Epidermal melanocyte (primary cell): ENCODE measurements around the gene CELF2.

ENCODE experiments used
- DNase-seq: peaks from one replicate; pipeline ENCODE4 v3.0.0; 2011; ENCODE audit warnings: low spot score; ENCODE audit not compliant: insufficient read length

CELF2 gene

DNA sequence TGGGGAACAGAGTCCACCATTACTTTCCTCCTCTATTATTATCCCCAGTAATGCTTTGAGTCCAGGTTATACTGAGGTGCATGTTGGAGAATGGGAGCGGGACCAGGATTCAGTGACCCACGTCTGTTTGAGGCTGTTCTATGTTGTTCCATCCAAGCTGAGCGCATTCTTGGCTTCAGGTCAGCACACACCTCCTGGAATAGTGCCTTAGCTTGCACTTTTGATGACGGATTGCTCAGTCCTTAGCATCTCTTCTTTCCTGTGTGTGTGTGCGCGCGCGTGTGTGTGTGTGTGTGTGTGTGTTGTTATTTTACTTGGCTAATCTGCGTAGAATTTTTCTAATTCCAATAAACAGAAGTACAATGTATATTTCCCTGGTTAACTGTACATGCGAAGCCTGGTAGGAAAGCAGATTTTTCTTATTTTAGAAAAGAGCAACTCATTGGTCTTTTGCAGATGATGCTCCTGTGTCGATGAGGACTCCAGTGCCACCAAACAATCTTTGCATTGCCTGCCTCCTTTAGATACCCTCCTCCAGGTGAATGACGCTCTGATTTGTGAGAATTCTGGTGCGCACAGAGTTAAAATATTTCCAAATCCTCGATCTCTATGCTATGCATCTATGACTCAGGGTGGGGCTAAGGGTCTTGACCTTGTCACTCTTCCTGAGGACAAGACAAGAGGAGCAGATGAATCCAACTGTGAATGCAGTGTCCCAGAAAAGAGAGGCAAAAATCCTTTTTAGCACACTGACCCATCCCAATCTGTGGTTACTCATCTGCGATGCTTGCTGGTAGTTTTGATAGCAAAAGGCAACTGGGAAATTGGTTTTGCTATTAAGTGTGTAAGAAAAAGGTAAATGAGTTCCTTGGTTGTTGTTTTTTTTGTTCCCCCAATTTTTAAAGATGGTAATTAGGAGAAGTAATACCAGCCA lies 13.3 kb upstream of the CELF2 start:
- DNase-seq = no peak

GRCh38 chr10:11005725-11006427 lies 11.8 kb upstream of the CELF2 start:
- DNase-seq = no peak

GRCh38 chr10:11006428-11006825 lies 11.2 kb upstream of the CELF2 start:
- no peak for DNase-seq

- no peak for DNase-seq
These were observed 10.1 kb upstream of the CELF2 start for GRCh38 chr10:11007476-11008020.

GRCh38 chr10:11009471-11010308 lies 8.0 kb upstream of the CELF2 start:
- DNase-seq = no peak

DNA sequence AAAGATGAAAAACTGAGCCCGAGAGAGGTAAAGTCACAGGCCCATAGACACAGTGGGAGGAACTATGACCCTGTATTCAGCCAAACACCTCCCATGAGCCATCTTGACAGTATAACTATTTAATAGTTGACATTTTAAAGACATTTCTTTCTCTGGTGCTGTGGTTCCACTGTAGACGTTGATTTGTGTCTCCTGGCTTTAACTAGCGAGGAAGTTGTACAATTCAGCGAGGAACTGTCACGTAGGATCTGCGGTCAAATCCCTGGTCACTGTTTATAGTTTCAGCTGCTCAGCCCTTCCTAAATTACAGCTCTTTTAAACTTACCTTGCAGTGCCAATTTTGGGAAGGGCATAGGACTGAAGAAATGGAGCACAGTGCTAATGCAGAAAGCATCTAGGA lies 7.1 kb upstream of the CELF2 start:
- DNase-seq = no peak

DNA sequence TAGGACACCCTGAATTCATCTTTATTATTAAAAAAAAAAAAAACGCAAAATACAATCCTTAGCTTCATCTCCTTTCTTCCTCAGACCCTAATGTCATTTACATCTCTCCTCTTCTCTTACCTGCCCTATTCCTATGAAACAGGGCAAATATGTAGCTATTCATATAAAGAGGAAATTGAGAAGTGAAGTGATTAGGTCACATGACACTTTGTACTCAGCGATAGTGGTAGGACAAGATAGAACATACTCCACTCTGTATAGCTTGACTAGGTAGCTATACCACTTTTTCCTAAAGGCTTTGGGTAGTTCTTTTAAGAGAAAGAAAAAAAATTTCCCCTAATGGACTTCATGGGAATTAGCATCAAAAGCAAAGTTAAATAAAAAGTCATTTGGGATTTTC lies 6.2 kb upstream of the CELF2 start:
- no peak for DNase-seq

DNA sequence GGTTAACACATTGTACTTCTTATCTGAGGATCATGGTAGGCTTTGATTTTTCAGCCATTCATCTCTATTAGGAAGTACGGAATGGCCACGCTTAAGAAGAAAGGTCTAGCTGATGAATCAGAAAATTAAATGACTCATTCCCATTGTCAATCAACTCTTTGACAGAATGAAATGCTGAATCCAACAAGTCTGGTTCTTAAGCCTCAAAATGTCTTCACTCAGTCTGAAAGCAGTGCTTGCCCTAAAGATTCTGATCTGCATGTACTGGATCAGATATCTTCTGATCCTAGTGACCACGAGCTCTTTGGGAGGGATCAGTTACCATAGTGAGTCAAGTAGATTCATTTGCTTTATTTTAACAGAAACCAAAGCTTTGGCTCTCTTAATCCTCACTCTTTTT lies 5.7 kb upstream of the CELF2 start:
- no peak for DNase-seq

DNA sequence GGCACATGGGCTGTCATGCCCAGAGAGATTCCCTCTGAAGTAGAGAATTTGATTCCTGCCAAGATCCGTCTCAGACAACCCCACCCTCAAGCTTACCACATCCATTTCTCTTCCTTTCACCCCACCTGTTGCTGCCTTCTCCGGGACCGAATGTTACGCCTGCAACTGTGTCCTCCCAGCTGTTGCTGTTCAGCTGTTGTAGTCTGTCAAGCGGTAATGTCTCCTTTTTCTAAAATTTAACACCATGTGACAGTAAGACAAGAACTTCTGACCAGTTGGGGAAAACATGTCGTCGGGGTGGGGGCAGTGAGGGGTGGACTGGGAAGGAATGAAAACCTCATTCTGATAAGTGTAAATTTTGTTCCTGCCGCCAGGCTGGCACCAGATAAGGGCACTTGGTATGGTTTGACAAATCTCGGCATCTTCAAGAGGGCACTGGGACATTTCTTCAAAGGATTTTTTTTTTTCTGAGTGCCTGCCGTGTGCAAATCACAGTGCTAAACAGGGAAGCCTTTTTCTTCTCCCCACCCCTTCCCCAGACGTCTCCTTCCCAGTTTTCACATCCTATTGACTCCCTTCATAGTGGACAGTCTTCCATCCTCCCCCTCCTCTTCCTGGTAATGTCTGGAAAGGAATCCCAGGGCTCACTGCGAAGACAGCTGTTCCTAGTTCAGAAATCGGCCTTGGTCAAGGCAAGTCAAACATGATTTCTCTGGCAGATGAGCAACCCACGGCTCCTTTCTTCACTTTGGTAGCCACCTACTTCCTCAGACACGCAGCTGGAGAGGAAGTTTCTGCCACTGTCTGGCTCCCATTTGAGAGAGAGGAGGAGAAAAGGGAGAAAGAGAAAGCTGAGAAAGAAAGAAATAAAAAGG lies 5.0 kb upstream of the CELF2 start:
- no peak for DNase-seq

GRCh38 chr10:11013836-11014235 lies 3.8 kb upstream of the CELF2 start:
- no peak for DNase-seq

DNA sequence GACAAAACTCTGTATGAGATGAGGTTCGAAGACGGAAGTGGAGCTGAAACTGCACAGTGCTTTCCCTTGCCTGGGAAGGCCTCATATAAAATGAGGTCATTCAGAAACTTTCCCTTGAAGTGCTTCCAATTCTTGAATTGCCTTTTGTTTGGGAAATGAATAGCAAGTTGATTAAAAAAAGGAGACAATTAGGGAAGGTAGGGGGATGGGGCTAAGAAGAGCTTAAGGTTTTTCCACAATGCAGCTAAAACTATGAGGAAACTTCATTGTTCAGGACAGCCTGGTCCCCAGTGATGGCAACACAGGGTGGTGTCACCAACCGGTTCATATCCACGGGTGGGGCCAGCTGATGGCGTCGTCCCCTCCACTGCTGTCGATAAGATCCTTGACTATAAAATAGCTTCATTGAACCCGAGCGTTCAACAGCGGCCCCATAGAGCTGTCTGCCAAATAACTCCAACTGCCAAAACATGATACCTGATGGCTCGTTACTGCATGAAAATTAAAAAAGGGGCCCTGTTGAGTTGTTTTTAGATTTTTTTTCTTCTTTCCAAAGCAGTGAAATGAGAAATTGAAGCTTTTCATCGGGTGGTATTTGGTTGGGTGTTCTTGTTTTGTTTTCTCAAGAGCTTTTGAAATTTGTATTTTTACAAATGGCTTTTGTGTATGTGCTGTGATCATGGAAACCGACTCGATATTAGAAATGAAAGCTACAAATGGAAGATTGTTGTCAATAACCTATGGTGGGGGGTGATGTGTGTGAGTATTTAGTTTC lies 2.8 kb upstream of the CELF2 start:
- DNase-seq = peak; percentile 40

DNA sequence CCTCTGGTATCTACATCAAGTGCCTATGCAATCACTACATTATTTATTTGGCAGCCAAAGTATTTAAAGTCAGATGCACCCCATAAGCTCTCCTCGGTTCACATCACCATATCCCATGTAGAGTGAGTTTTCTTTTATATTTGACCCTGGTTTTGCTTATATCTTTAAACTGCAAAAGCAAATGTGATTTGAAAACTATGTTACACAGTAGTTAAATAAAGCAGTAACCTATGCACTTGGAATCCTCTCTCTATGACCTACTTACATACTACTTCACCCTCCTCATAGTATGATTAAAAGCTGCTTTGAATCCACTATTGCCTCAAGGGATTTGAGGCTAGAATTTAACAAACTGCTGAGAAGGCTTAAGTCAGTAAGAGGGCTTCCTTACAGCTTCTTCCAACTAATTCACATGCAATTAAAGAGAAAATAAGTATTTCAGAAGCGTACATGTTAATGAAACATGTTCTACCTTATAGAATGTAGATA lies 2.2 kb upstream of the CELF2 start:
- DNase-seq = peak; percentile 26

- DNase-seq = no peak
These were observed 587 bp upstream of the CELF2 start for GRCh38 chr10:11017000-11017569.

- no peak for DNase-seq
These were observed 765 bp downstream of the CELF2 start for GRCh38 chr10:11018432-11018841.

- no peak for DNase-seq
These were observed 1.4 kb downstream of the CELF2 start for GRCh38 chr10:11018855-11019631.

DNA sequence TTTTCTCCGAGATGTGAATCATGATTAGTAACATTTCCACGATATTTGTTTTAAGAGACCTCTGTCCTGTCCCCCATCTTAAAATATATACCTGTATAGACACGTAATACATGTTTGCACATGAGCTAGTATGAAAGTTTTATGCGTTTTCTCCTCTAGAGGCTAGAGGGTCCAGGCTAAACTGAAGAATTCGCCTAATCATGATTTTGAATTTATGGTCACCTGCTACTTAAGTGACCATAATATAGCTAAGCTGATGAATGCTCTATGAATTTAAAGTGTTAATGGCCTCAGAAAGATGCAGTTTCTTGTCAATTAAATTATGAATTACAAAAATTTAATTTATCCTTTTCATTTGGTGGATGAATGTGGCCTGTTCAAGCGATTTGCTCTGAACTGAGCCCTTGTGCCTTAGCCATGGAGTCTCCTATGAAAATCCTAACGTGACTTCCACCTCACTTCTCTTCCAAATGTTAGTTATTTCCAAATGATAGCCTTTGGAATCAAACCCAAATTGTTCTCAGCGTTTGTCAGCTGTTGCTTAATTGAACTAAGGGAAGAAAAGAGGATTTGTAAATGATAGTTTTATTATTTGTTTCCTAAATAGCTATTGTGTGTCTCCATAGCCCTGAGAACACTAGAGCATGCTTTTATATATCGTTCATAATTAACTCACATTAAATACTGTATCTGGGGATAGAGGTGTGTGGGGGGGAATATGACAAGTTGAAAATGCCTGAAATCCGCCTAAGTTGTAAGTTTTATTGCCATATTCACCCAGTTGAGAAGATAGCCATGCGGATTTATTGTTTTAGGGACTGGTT lies 2.3 kb downstream of the CELF2 start:
- DNase-seq = no peak

- DNase-seq = no peak
These were observed 2.9 kb downstream of the CELF2 start for GRCh38 chr10:11020548-11020942.

DNA sequence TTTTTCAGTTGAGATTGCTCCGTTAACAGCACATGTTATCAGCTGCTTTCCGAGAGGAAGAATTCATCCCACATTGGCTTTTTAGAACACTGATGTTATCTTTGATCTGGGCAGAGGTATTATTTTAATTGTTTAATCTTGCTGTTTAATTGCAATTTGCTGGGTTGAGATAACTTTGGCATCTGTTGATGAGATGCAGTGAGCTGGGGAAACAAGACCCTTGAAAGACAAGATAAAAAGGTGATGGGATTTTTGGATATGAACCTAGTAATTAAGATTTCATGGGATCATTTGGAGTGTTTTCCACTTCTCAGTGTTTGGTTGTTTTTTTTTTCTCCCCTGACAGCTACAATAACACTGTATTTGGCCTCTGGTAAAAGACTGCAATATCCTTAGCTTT lies 4.5 kb downstream of the CELF2 start:
- no peak for DNase-seq
